IPS DF 4.7 (cell line): Measurements from ENCODE around the gene SHOX.
"Not testable (repeated sequence)": the region's sequence is repeated elsewhere in the genome, so short reads cannot be mapped to it uniquely, and the experiment has no call there.

ENCODE experiments used
- DNase-seq: peaks from one replicate; pipeline ENCODE4 v3.0.0-alpha.2; 2013; ENCODE audit warnings: low spot score; ENCODE audit errors: extremely low read depth

SHOX gene

GRCh38 chrX:621705-622503 is 8.7 kb upstream of the SHOX start:
- DNase-seq: no peak

- DNase-seq: not testable (repeated sequence)
Observed at GRCh38 chrX:622802-623201, 7.8 kb upstream of the SHOX start.

GRCh38 chrX:623268-623598 is 7.4 kb upstream of the SHOX start:
- no peak for DNase-seq

- no peak for DNase-seq
Observed at GRCh38 chrX:623599-624315, 6.8 kb upstream of the SHOX start.

- no peak for DNase-seq
Observed at GRCh38 chrX:625137-625691, 5.4 kb upstream of the SHOX start.

GRCh38 chrX:626047-626446 is 4.5 kb upstream of the SHOX start:
- DNase-seq: not testable (repeated sequence)

GRCh38 chrX:626745-627509 is 3.7 kb upstream of the SHOX start:
- no peak for DNase-seq

GRCh38 chrX:627510-627981 is 3.0 kb upstream of the SHOX start:
- no peak for DNase-seq

GRCh38 chrX:627995-628394 is 2.6 kb upstream of the SHOX start:
- no peak for DNase-seq

- no peak for DNase-seq
Observed at GRCh38 chrX:629230-630006, 1.2 kb upstream of the SHOX start.

- no peak for DNase-seq
Observed at GRCh38 chrX:630007-630611, 482 bp upstream of the SHOX start.

- DNase-seq: no peak
Observed at GRCh38 chrX:631802-632365, 1.3 kb downstream of the SHOX start.

GRCh38 chrX:632366-633042 is 1.9 kb downstream of the SHOX start:
- no peak for DNase-seq

- DNase-seq: no peak
Observed at GRCh38 chrX:633043-633984, 2.7 kb downstream of the SHOX start.

- DNase-seq: no peak
Observed at GRCh38 chrX:633985-634958, 3.7 kb downstream of the SHOX start.

GRCh38 chrX:635428-636090 is 5.0 kb downstream of the SHOX start:
- DNase-seq: no peak
